SK-N-SH (cell line): Measurements from ENCODE around the gene ODF2L. TPM values are rescaled to one million over a fixed set of nuclear protein-coding genes. Genes with fewer than 3 reads are reported as not detected.

Source experiments
- CTCF ChIA-PET: fragments of 300-600, 350-600 bp; formaldehyde crosslinking; extraction: SDS; loops from one replicate; lab custom pipeline; 2021; lab: Yijun Ruan, JAX
- POLR2A ChIA-PET: fragments of 350-600 bp; sonication (Branson Sonifier 250); formaldehyde crosslinking; extraction: SDS; loops from one replicate; lab custom pipeline; 2020; ENCODE audit warnings: antibody characterized with exemption, inconsistent platforms; lab: Yijun Ruan, JAX
- DNase-seq: peaks from one replicate; pipeline ENCODE4 v3.0.0; 2012
- H2AFZ ChIP-seq: fragments of 200-600 bp; sonication (generic); 2 replicates; pipeline ENCODE4 v1.8.1; 2016; ENCODE audit warnings: antibody characterized with exemption, mild to moderate bottlenecking, low read depth
- H3F3A ChIP-seq: fragments of 200-600 bp; sonication (generic); replicated peaks from 2 replicates; pipeline ENCODE3; 2016; ENCODE audit warnings: antibody characterized with exemption, mild to moderate bottlenecking; ENCODE audit not compliant: insufficient read depth
- H3K27ac ChIP-seq, 2 experiments: fragments of 200-500 bp in 1 of 2; fragments of 200-600 bp in 1 of 2; sonication (Bioruptor generic) in 1 of 2; sonication (generic), shearing (Covaris generic) in 1 of 2; 2 replicates each; pipeline versions ENCODE4 v1.5.1 to v1.6.1; 2014 to 2016; ENCODE audit warnings: low read depth in 2 of 2, inconsistent platforms in 1 of 2, low read length in 1 of 2, mild to moderate bottlenecking in 1 of 2, mixed read lengths in 1 of 2
- H3K27me3 ChIP-seq: fragments of 200-600 bp; sonication (generic), shearing (Covaris generic); 2 replicates; pipeline ENCODE4 v1.6.1; 2016; ENCODE audit warnings: mixed run types; ENCODE audit not compliant: insufficient read depth
- H3K36me3 ChIP-seq, 2 experiments: fragments of 200-500 bp in 1 of 2; fragments of 200-600 bp in 1 of 2; sonication (Bioruptor generic) in 1 of 2; sonication (generic) in 1 of 2; replicated peaks in 1 of 2; 2 replicates each; pipeline versions ENCODE3 to v1.5.1; 2014 to 2016; ENCODE audit warnings: low read length in 1 of 2, mild to moderate bottlenecking in 1 of 2; ENCODE audit not compliant: insufficient read depth in 2 of 2, control insufficient read depth in 1 of 2
- H3K4me1 ChIP-seq, 2 experiments: fragments of 200-500 bp in 1 of 2; fragments of 200-600 bp in 1 of 2; sonication (Bioruptor generic) in 1 of 2; sonication (generic), shearing (Covaris generic) in 1 of 2; 2 replicates each; pipeline versions ENCODE4 v1.5.1 to v1.6.1; 2014 to 2016; ENCODE audit warnings: low read depth in 1 of 2, low read length in 1 of 2, mixed run types in 1 of 2; ENCODE audit not compliant: insufficient read depth in 2 of 2, control insufficient read depth in 1 of 2
- H3K4me2 ChIP-seq: fragments of 200-600 bp; sonication (generic), shearing (Covaris generic); 2 replicates; pipeline ENCODE4 v1.6.1; 2017; ENCODE audit warnings: mixed run types
- H3K4me3 ChIP-seq, 2 experiments: fragments of 200-500 bp in 1 of 2; fragments of 200-600 bp in 1 of 2; sonication (Bioruptor generic) in 1 of 2; sonication (generic), shearing (Covaris generic) in 1 of 2; 2 replicates each; pipeline versions ENCODE4 v1.5.1 to v1.8.1; 2014 to 2016; ENCODE audit warnings: low read depth in 2 of 2, inconsistent platforms in 1 of 2, low read length in 1 of 2, mild to moderate bottlenecking in 1 of 2, mixed read lengths in 1 of 2, moderate library complexity in 1 of 2
- H3K79me2 ChIP-seq: fragments of 200-600 bp; sonication (generic); 2 replicates; pipeline ENCODE4 v1.8.1; 2017; ENCODE audit warnings: mild to moderate bottlenecking; ENCODE audit not compliant: insufficient read depth
- H3K9ac ChIP-seq: fragments of 200-600 bp; sonication (generic); 2 replicates; pipeline ENCODE4 v1.6.1; 2017; ENCODE audit warnings: mixed run types
- H3K9me2 ChIP-seq: fragments of 200-600 bp; sonication (generic); 2 replicates; pipeline ENCODE4 v1.6.1; 2017; ENCODE audit warnings: mixed run types
- H3K9me3 ChIP-seq: fragments of 200-600 bp; sonication (generic); 2 replicates; pipeline ENCODE4 v1.6.1; 2017; ENCODE audit warnings: mixed run types, mild to moderate bottlenecking, moderate library complexity
- H4K20me1 ChIP-seq: fragments of 200-600 bp; sonication (generic); 2 replicates; pipeline ENCODE4 v1.6.1; 2017; ENCODE audit warnings: mild to moderate bottlenecking, mixed run types; ENCODE audit not compliant: insufficient read depth
- CHD2 ChIP-seq: fragments of 150-350 bp; IDR thresholded peaks from 2 replicates; pipeline ENCODE4 v1.6.1; 2018; ENCODE audit warnings: low read length; ENCODE audit not compliant: partially characterized antibody
- EP300 ChIP-seq, 2 experiments: IDR thresholded peaks; 2 replicates each; pipeline versions ENCODE4 v1.4.0 to v1.6.1; 2012; ENCODE audit warnings: borderline replicate concordance in 1 of 2, low read depth in 1 of 2, low read length in 1 of 2
- FOSL2 ChIP-seq: IDR thresholded peaks from 2 replicates; pipeline ENCODE4 v1.4.0; 2012; ENCODE audit warnings: low read depth, mild to moderate bottlenecking, moderate library complexity, borderline replicate concordance
- FOXJ3 ChIP-seq: sonication (generic); formaldehyde crosslinking; IDR thresholded peaks from 2 replicates; pipeline ENCODE4 v1.5.1; 2020; ENCODE audit warnings: mild to moderate bottlenecking, missing genetic modification reagents
- FOXM1 ChIP-seq: IDR thresholded peaks from 2 replicates; pipeline ENCODE4 v1.4.0; 2012; ENCODE audit warnings: low read depth, mild to moderate bottlenecking
- GABPA ChIP-seq: IDR thresholded peaks from 2 replicates; pipeline ENCODE4 v1.4.0; 2012; ENCODE audit warnings: low read depth, mild to moderate bottlenecking
- GATA2 ChIP-seq: sonication (generic); formaldehyde crosslinking; IDR thresholded peaks from 2 replicates; pipeline ENCODE4 v1.5.0; 2020; ENCODE audit warnings: mild to moderate bottlenecking, missing genetic modification reagents
- JUND ChIP-seq: IDR thresholded peaks from 2 replicates; pipeline ENCODE4 v1.4.0; 2012
- MEF2A ChIP-seq: IDR thresholded peaks from 2 replicates; pipeline ENCODE4 v1.4.0; 2012; ENCODE audit warnings: low read depth, borderline replicate concordance
- NRF1 ChIP-seq: IDR thresholded peaks from 2 replicates; pipeline ENCODE4 v1.6.1; 2012; ENCODE audit warnings: low read depth, mild to moderate bottlenecking, low read length
- PBX3 ChIP-seq: IDR thresholded peaks from 2 replicates; pipeline ENCODE4; 2012
- RCOR1 ChIP-seq: fragments of 150-350 bp; IDR thresholded peaks from 2 replicates; pipeline ENCODE4 v1.6.1; 2017; ENCODE audit warnings: antibody characterized with exemption, low read length
- SMC3 ChIP-seq: IDR thresholded peaks from 2 replicates; pipeline ENCODE4 v1.6.1; 2012; ENCODE audit warnings: low read depth, low read length, improper control_type of control experiment
- TCF12 ChIP-seq: IDR thresholded peaks from 2 replicates; pipeline ENCODE4 v1.4.0; 2012
- TEAD4 ChIP-seq: IDR thresholded peaks from 2 replicates; pipeline ENCODE4 v1.4.0; 2012; ENCODE audit warnings: mild to moderate bottlenecking, borderline replicate concordance; ENCODE audit not compliant: insufficient read depth
- YY1 ChIP-seq: IDR thresholded peaks from 2 replicates; pipeline ENCODE4 v1.4.0; 2012; ENCODE audit warnings: low read depth, mild to moderate bottlenecking
- polyA plus RNA-seq, 3 experiments: library from polyadenylated mRNA; depleted of rRNA; stranded (reverse); fragments of >200 nt; gene quantifications; 2 replicates each; pipeline ENCODE4 v1.2.3, GENCODE V29; 2012
- TF ChIP-seq, protein P1 (sequence below): IDR thresholded peaks from 2 replicates; pipeline ENCODE4 v1.4.0; 2012; ENCODE audit warnings: low read depth, borderline replicate concordance
- TF ChIP-seq, protein P2 (sequence below): IDR thresholded peaks from 2 replicates; pipeline ENCODE4 v1.4.0; 2012; ENCODE audit warnings: low read depth
- TF ChIP-seq, protein P3 (sequence below): fragments of 200-600 bp; sonication (generic); IDR thresholded peaks from 2 replicates; pipeline ENCODE4 v1.6.1; 2017; ENCODE audit warnings: antibody characterized with exemption, mild to moderate bottlenecking, moderate library complexity
- TF ChIP-seq, protein P4 (sequence below): fragments of 150-350 bp; IDR thresholded peaks from 2 replicates; pipeline ENCODE4 v1.6.1; 2017; ENCODE audit warnings: antibody characterized with exemption, low read length, low read depth, borderline replicate concordance

ODF2L gene
- polyA plus RNA-seq, 1 of the 3 experiments (the other 2 are of a cell fraction): 5.3 TPM

DNA sequence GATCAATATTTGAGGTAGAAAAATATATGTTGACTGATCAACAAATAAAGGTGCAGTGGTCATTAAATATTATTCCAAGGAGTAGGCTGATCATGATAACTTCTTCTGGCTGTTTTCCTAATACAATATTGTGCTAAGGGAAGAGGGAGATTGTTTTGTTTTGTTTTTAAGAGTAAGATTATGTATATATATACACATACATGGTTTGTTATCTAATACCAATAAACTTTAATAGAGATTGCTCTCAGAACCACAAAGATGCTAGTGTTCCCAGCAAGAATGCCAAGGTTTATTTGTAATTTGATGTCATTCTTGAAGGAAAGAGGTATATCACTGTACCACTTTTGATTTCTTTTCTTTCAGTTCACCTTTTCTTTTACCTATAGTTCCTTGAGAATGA, 37.9 kb upstream of the ODF2L start:
- Histone ChIP-seq H3K27me3 (no peaks in the 10 kb centered on the region; the same call in 1 of the 2 replicates), H3K9me2 (no peaks in the 10 kb centered on the region), H3K4me2 (no peak overlapping the region), H3K9ac (no peak overlapping the region), H3K79me2 (no peaks in the 10 kb centered on the region), H3K9me3 (no peaks in the 10 kb centered on the region), H3K4me1 (no peaks in the 10 kb centered on the region), H3K27ac (no peak overlapping the region), H3K4me3 (no peak overlapping the region), H2AFZ (no peak overlapping the region), H3K36me3 (no peaks in the 10 kb centered on the region), H4K20me1 (no peaks in the 10 kb centered on the region), H3F3A (no peaks in the 10 kb centered on the region)
- TF ChIP-seq GABPA: no peak
- no peak for TF ChIP-seq CHD2
- no peak for TF ChIP-seq FOSL2
- TF ChIP-seq SMC3: no peak
- no peak for TF ChIP-seq MEF2A
- no peak for TF ChIP-seq FOXJ3 (CRISPR knock-in tag)
- no peak for TF ChIP-seq NRF1
- TF ChIP-seq YY1: no peak
- TF ChIP-seq, protein P1, sequence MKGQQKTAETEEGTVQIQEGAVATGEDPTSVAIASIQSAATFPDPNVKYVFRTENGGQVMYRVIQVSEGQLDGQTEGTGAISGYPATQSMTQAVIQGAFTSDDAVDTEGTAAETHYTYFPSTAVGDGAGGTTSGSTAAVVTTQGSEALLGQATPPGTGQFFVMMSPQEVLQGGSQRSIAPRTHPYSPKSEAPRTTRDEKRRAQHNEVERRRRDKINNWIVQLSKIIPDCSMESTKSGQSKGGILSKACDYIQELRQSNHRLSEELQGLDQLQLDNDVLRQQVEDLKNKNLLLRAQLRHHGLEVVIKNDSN: no peak
- DNase-seq: no peak
- POLR2A ChIA-PET: no interaction called here
- CTCF ChIA-PET: no interaction called here

- Histone ChIP-seq H3F3A (no peaks in the 10 kb centered on the region), H4K20me1 (no peaks in the 10 kb centered on the region), H3K79me2 (no peaks in the 10 kb centered on the region), H3K9me2 (no peaks in the 10 kb centered on the region), H3K4me2 (no peak overlapping the region), H3K27ac (no peak overlapping the region), H3K4me1 (no peaks in the 10 kb centered on the region), H3K27me3 (no peaks in the 10 kb centered on the region), H3K9me3 (no peaks in the 10 kb centered on the region), H3K9ac (no peak overlapping the region), H2AFZ (no peak overlapping the region), H3K4me3 (no peak overlapping the region), H3K36me3 (no peaks in the 10 kb centered on the region)
- ChIA-PET CTCF (interaction anchor here (1.2 kb wide), 1 partner anchor 42 kb away, joined by 5 read pairs; no protein-coding TSS in a partner anchor), POLR2A (no interaction called here)
- DNase-seq: no peak
- TF ChIP-seq EP300 (IDR thresholded peaks at IDR 0.05; ENCODE audit: borderline replicate concordance in 1 of 2, low read depth in 1 of 2, low read length in 1 of 2) (no peak), FOXM1 (no peak), PBX3 (no peak), NRF1 (no peak), TEAD4 (no peak), FOXJ3 (CRISPR knock-in tag) (no peak), GABPA (no peak), GATA2 (CRISPR knock-in tag) (no peak), JUND (no peak), CHD2 (no peak), RCOR1 (no peak), TCF12 (no peak)
- TF ChIP-seq, protein P2, sequence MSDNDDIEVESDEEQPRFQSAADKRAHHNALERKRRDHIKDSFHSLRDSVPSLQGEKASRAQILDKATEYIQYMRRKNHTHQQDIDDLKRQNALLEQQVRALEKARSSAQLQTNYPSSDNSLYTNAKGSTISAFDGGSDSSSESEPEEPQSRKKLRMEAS: no peak
- TF ChIP-seq, protein P3, sequence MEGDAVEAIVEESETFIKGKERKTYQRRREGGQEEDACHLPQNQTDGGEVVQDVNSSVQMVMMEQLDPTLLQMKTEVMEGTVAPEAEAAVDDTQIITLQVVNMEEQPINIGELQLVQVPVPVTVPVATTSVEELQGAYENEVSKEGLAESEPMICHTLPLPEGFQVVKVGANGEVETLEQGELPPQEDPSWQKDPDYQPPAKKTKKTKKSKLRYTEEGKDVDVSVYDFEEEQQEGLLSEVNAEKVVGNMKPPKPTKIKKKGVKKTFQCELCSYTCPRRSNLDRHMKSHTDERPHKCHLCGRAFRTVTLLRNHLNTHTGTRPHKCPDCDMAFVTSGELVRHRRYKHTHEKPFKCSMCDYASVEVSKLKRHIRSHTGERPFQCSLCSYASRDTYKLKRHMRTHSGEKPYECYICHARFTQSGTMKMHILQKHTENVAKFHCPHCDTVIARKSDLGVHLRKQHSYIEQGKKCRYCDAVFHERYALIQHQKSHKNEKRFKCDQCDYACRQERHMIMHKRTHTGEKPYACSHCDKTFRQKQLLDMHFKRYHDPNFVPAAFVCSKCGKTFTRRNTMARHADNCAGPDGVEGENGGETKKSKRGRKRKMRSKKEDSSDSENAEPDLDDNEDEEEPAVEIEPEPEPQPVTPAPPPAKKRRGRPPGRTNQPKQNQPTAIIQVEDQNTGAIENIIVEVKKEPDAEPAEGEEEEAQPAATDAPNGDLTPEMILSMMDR: no peak
- TF ChIP-seq, protein P4, sequence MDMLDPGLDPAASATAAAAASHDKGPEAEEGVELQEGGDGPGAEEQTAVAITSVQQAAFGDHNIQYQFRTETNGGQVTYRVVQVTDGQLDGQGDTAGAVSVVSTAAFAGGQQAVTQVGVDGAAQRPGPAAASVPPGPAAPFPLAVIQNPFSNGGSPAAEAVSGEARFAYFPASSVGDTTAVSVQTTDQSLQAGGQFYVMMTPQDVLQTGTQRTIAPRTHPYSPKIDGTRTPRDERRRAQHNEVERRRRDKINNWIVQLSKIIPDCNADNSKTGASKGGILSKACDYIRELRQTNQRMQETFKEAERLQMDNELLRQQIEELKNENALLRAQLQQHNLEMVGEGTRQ: no peak
These were observed 34.3 kb upstream of the ODF2L start for GRCh38 chr1:86430376-86430775.
